CD4-positive, alpha-beta T cell (primary cell): ENCODE results near the gene LLGL1. TPM values are rescaled to one million over a fixed set of nuclear protein-coding genes. Genes with fewer than 3 reads are reported as not detected.

Experiments used
- ATAC-seq: fragments of 200-7000 bp; cut with Tn5 transposase; one replicate; pipeline ENCODE4 v1.10.0; 2022; ENCODE audit warnings: mild to moderate bottlenecking; ENCODE audit not compliant: poor library complexity
- CTCF ChIA-PET: fragments of 350-600 bp; sonication (Branson Sonifier 250); formaldehyde crosslinking; loops from one replicate; lab custom pipeline; 2021; ENCODE audit warnings: antibody characterized with exemption, inconsistent platforms; lab: Charles Lee
- POLR2A ChIA-PET: fragments of 350-600 bp; sonication (Branson Sonifier 250); formaldehyde crosslinking; loops from one replicate; lab custom pipeline; 2021; ENCODE audit warnings: antibody characterized with exemption, inconsistent platforms; lab: Charles Lee
- DNase-seq, 14 experiments: peaks; one replicate each; pipeline ENCODE4 v3.0.0-alpha.2; 2013 to 2020; ENCODE audit warnings: mixed read lengths in 2 of 14
- H3K27ac ChIP-seq, 2 donors: one replicate each; pipeline versions ENCODE4 v1.5.1 to v1.7.0; 2013; ENCODE audit warnings: low read length in 2 of 2, low read depth in 1 of 2, mild to moderate bottlenecking in 1 of 2
- H3K27me3 ChIP-seq, 2 experiments: 1 replicate in 1 of 2; 2 replicates in 1 of 2; pipeline versions ENCODE4 v1.6.1 to v1.7.0; 2013; ENCODE audit warnings: low read length in 2 of 2, control low read depth in 1 of 2, mild to moderate bottlenecking in 1 of 2, moderate library complexity in 1 of 2; ENCODE audit not compliant: insufficient read depth in 2 of 2, control insufficient read depth in 1 of 2
- H3K36me3 ChIP-seq: one replicate; pipeline ENCODE4 v1.6.1; 2013; ENCODE audit warnings: low read length, control low read depth; ENCODE audit not compliant: insufficient read depth
- H3K4me1 ChIP-seq: one replicate; pipeline ENCODE4 v1.6.1; 2013; ENCODE audit warnings: low read length, control low read depth; ENCODE audit not compliant: insufficient read depth
- H3K4me3 ChIP-seq: one replicate; pipeline ENCODE4 v1.5.1; 2013; ENCODE audit warnings: mild to moderate bottlenecking, low read length, moderate library complexity
- H3K9me3 ChIP-seq, 2 experiments: 1 replicate in 1 of 2; 2 replicates in 1 of 2; pipeline versions ENCODE4 v1.6.1 to v1.7.0; 2013; ENCODE audit warnings: low read length in 2 of 2, mild to moderate bottlenecking in 2 of 2, control low read depth in 1 of 2, moderate library complexity in 1 of 2; ENCODE audit not compliant: control insufficient read depth in 1 of 2, insufficient read depth in 1 of 2
- H3K27ac Mint-ChIP-seq: one replicate; pipeline ENCODE4 v1.8.0; 2020; ENCODE audit warnings: mixed read lengths
- H3K27me3 Mint-ChIP-seq: one replicate; pipeline ENCODE4 v1.8.0; 2021; ENCODE audit warnings: mixed read lengths
- H3K36me3 Mint-ChIP-seq: one replicate; pipeline ENCODE4 v1.8.0; 2021; ENCODE audit warnings: low read depth, mixed read lengths
- H3K4me1 Mint-ChIP-seq: one replicate; pipeline ENCODE4 v1.8.0; 2021; ENCODE audit warnings: low read depth, mixed read lengths
- H3K4me3 Mint-ChIP-seq: one replicate; pipeline ENCODE4 v1.8.0; 2020; ENCODE audit warnings: mild to moderate bottlenecking, mixed read lengths
- H3K9me3 Mint-ChIP-seq: one replicate; pipeline ENCODE4 v1.8.0; 2020; ENCODE audit warnings: mixed read lengths
- CTCF ChIP-seq: fragments of 200-600 bp; IDR thresholded peaks from one replicate; pipeline ENCODE4 v1.8.0; 2022; ENCODE audit warnings: antibody characterized with exemption, mild to moderate bottlenecking
- intact Hi-C, 2 experiments: fragments of 100-400 bp; cut with DNase I in 1 of 2; cut with micrococcal nuclease in 1 of 2; formaldehyde crosslinking; loops; one replicate each; pipeline versions ENCODE4 v1.15.1 to v1.9.0; 2023 to 2025; cut with DNase I, micrococcal nuclease
- total RNA-seq, 174 experiments: library from RNA in 2 of 174; stranded (reverse) in 2 of 174; gene quantifications; one replicate each; pipeline ENCODE4 v1.2.3 and lab custom pipeline; 2021 to 2026

The LLGL1 gene
- total RNA-seq, 2 experiments from 2014 or later, result 10.8 to 11.6 TPM

DNA sequence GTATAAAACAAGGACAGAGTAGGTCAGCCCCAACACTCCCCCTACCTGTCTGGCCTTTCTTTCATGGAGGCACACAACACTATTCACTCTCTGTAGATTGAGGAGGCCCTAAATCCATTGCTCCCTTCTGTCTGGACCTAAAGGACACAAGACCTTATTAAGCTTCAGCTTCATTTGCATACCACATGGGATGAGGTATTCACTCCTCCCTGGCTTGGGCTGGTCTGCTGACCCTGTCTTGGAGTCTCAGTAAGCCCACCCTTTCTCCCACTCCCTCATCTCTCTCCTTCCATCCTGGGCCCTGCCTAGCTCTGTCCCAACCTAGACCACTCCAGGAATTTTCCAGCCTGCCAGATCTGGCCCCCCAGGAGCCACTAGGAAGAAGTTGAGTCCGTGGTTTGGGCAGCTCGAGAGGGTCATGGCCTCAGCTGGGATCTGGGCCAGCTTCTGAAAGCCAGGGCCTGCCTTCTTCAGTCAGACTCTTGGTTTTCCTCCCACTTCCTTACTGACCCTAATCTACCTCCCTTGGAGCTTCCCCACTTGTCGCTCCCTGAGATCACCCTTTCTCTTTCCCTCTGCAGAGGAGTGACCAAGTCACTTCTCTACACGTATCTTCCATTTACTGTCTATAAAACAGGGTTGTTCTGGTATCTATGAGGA lies 6.5 kb upstream of the LLGL1 start:
- ChIA-PET CTCF (no interaction called here), POLR2A (interaction anchor here (1.0 kb wide), 1 partner anchor 34 kb away, joined by 3 read pairs; no protein-coding TSS in a partner anchor)
- H3K9me3 ChIP-seq, result no peaks in the 10 kb centered on the region
- no peaks in the 10 kb centered on the region for H3K36me3 Mint-ChIP-seq
- no peak overlapping the region for H3K27ac ChIP-seq
- H3K36me3 ChIP-seq, result no peaks in the 10 kb centered on the region
- no peaks in the 10 kb centered on the region for H3K27me3 Mint-ChIP-seq
- no peaks in the 10 kb centered on the region for H3K9me3 Mint-ChIP-seq
- no peaks in the 10 kb centered on the region for H3K4me1 Mint-ChIP-seq
- no peak overlapping the region for H3K4me3 Mint-ChIP-seq
- H3K27me3 ChIP-seq, result no peaks in the 10 kb centered on the region
- no peaks in the 10 kb centered on the region for H3K4me1 ChIP-seq
- H3K4me3 ChIP-seq, result no peak overlapping the region
- DNase-seq (no peak), ATAC-seq (no peak)
- H3K27ac Mint-ChIP-seq, result no peak overlapping the region
- intact Hi-C loops, result loop anchor here in 1 of 2 experiments (5.0 kb wide), 1 partner anchor 37 kb away; the partner anchor contains the start of gene ALKBH5
- TF ChIP-seq CTCF, result no peak

DNA sequence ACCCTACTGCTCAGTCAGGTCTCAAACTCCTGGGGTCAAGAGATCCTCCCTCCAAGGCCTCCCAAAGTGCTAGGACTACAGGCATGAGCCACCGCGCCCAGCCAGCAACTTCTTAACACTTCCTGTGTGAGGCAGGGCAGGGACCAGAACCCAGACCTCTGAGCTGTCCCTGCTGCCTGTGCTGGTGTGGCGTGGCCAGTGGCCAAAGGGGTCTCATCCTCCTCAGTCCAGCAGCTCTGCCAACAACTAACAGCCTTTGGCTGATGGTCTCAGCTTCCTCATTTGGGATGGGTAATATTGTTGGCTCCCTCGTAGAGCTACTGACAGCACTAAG lies 1.4 kb upstream of the LLGL1 start:
- H3K27ac Mint-ChIP-seq, result no peak overlapping the region
- no peaks in the 10 kb centered on the region for H3K9me3 Mint-ChIP-seq
- no peak for TF ChIP-seq CTCF
- ChIA-PET CTCF (no interaction called here), POLR2A (interaction anchor here (1.6 kb wide), 1 partner anchor 40 kb away, joined by 7 read pairs; the partner anchor contains the start of gene ALKBH5)
- DNase-seq, result no peak
- no peaks in the 10 kb centered on the region for H3K27me3 ChIP-seq
- no peak overlapping the region for H3K27ac ChIP-seq
- H3K36me3 Mint-ChIP-seq, result no peaks in the 10 kb centered on the region
- no peaks in the 10 kb centered on the region for H3K36me3 ChIP-seq
- H3K4me1 ChIP-seq, result peaks cover 39% of the 10 kb centered on the region
- no peak overlapping the region for H3K4me3 ChIP-seq
- peaks cover 25% of the 10 kb centered on the region for H3K4me1 Mint-ChIP-seq
- no peaks in the 10 kb centered on the region for H3K27me3 Mint-ChIP-seq
- no peak for ATAC-seq
- no peaks in the 10 kb centered on the region for H3K9me3 ChIP-seq
- intact Hi-C loops, result no loop called here
- no peak overlapping the region for H3K4me3 Mint-ChIP-seq

DNA sequence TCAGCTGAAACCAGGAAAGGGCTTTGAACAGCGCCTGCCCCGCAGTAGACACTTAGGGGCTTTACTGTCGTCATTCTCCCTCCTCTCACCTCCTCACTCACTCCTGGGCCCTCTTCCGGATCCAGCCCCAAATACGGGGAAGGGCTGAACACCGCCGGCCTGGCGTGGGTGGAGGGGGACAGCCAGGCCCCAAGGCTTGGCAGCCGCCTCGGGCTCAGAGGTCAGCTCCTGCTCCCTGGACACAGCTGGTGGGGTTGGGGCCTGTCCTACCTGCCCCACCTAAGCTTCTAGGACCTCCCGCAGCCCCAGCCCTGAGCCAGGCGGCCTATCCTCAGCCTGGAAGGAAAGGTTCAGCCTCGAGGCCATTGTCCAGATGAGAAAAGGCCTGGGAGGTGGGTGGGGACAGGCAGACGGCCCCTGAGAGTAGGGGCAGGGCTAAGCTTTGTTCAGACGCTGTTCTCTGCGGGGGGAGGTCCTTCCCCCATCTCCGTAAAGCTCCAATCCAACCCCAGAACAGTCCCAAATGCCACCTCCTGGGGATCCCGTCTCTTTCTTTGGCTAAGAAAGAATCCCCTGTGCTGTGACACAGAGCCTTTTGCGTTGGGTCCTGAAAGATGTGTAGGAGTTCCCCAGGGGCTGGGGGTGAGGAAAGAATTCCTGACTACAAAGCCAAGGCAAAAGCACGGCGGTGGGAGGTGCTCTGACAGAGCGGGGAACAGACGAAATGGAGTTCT lies 881 bp upstream of the LLGL1 start:
- ATAC-seq (no peak), DNase-seq (peak in 1 of 14 experiments; percentile 44)
- intact Hi-C loops, result loop anchor here in 1 of 2 experiments (1.0 kb wide), 3 partner anchors 36 to 91 kb away; partner anchors contain the start of genes ALKBH5, MIEF2 and SMCR8
- peaks cover 42% of the 10 kb centered on the region for H3K4me1 ChIP-seq
- Mint-ChIP-seq H3K4me3 (peak overlapping the region; percentile 84), H3K9me3 (no peaks in the 10 kb centered on the region), H3K36me3 (no peaks in the 10 kb centered on the region), H3K27me3 (no peaks in the 10 kb centered on the region), H3K27ac (peak overlapping the region; percentile 62), H3K4me1 (peaks cover 25% of the 10 kb centered on the region)
- H3K36me3 ChIP-seq, result no peaks in the 10 kb centered on the region
- POLR2A ChIA-PET, result interaction anchor here (1.1 to 1.7 kb wide), 3 partner anchors 31 to 41 kb away, joined by 3 to 7 read pairs (median 4); partner anchors contain the start of gene ALKBH5
- no peak overlapping the region for H3K27ac ChIP-seq
- no peaks in the 10 kb centered on the region for H3K27me3 ChIP-seq
- no peak for TF ChIP-seq CTCF
- H3K9me3 ChIP-seq, result no peaks in the 10 kb centered on the region
- peak overlapping the region; percentile 29 for H3K4me3 ChIP-seq
- CTCF ChIA-PET, result no interaction called here
